Fibroblast of lung (primary cell): ENCODE data around the gene NNT. TPM values are rescaled to one million over a fixed set of nuclear protein-coding genes. Genes with fewer than 3 reads are reported as not detected.

ENCODE experiments used
- DNase-seq, 2 donors: peaks; one replicate each; pipeline versions ENCODE4 v3.0.0 to v3.0.0-alpha.2; 2010; ENCODE audit warnings: low read depth in 2 of 2
- H2AFZ ChIP-seq: 2 replicates; pipeline ENCODE4 v1.5.1; 2012; ENCODE audit warnings: low read length, control low read depth, inconsistent platforms
- H3K27ac ChIP-seq: 2 replicates; pipeline ENCODE4 v1.5.1; 2011; ENCODE audit warnings: low read length, control low read depth; ENCODE audit not compliant: insufficient read depth
- H3K27me3 ChIP-seq: 2 replicates; pipeline ENCODE4 v1.5.1; 2011; ENCODE audit warnings: mild to moderate bottlenecking, low read length; ENCODE audit not compliant: control insufficient read depth, insufficient read depth
- H3K36me3 ChIP-seq: 2 replicates; pipeline ENCODE4 v1.5.1; 2011; ENCODE audit warnings: low read length; ENCODE audit not compliant: control insufficient read depth, insufficient read depth
- H3K4me1 ChIP-seq: 2 replicates; pipeline ENCODE4 v1.5.1; 2011; ENCODE audit warnings: low read length; ENCODE audit not compliant: control insufficient read depth, insufficient read depth; ENCODE audit errors: extremely low read depth
- H3K4me2 ChIP-seq: 2 replicates; pipeline ENCODE4 v1.5.1; 2011; ENCODE audit warnings: low read length, control low read depth; ENCODE audit not compliant: insufficient read depth; ENCODE audit errors: extremely low read depth
- H3K4me3 ChIP-seq, 4 experiments: fragments of 200-600 bp in 1 of 4; sonication (generic) in 1 of 4; replicated peaks in 1 of 4; 2 replicates each; pipeline ENCODE4 v1.5.1; 2011 to 2016; ENCODE audit warnings: low read length in 4 of 4, low read depth in 3 of 4, mild to moderate bottlenecking in 3 of 4, control low read depth in 2 of 4, inconsistent platforms in 1 of 4, mixed read lengths in 1 of 4; ENCODE audit not compliant: insufficient read depth in 1 of 4; ENCODE audit errors: control extremely low read depth in 1 of 4
- H3K79me2 ChIP-seq: 2 replicates; pipeline ENCODE4 v1.5.1; 2012; ENCODE audit warnings: mild to moderate bottlenecking, low read length, inconsistent platforms; ENCODE audit not compliant: control insufficient read depth, insufficient read depth
- H3K9ac ChIP-seq: 2 replicates; pipeline ENCODE4 v1.5.1; 2011; ENCODE audit warnings: mild to moderate bottlenecking, low read length, control low read depth; ENCODE audit not compliant: insufficient read depth
- H3K9me3 ChIP-seq: 2 replicates; pipeline ENCODE4 v1.5.1; 2012; ENCODE audit warnings: low read depth, low read length; ENCODE audit not compliant: control insufficient read depth, insufficient read depth
- H4K20me1 ChIP-seq: 2 replicates; pipeline ENCODE4 v1.5.1; 2011; ENCODE audit warnings: low read length; ENCODE audit not compliant: control insufficient read depth, insufficient read depth; ENCODE audit errors: extremely low read depth
- CTCF ChIP-seq, 2 donors: IDR thresholded peaks in 1 of 2; conservative IDR thresholded peaks in 1 of 2; 1 replicate in 1 of 2; 2 replicates in 1 of 2; pipeline ENCODE4 v1.5.1; 2011 to 2012; ENCODE audit warnings: low read length in 2 of 2, control low read depth in 1 of 2, inconsistent platforms in 1 of 2, low read depth in 1 of 2, mild to moderate bottlenecking in 1 of 2
- EZH2 ChIP-seq: IDR thresholded peaks from 2 replicates; pipeline ENCODE4 v1.5.1; 2012; ENCODE audit warnings: low read length, control low read depth, mild to moderate bottlenecking; ENCODE audit errors: missing control alignments
- polyA plus RNA-seq, 2 donors: library from polyadenylated mRNA; depleted of rRNA in 1 of 2; stranded (reverse) in 1 of 2; unstranded in 1 of 2; fragments of >200 nt; gene quantifications; 2 replicates each; pipeline ENCODE4 v1.2.1, GENCODE V29; 2011 to 2012; ENCODE audit warnings: missing spikeins in 1 of 2
- total RNA-seq: library from RNA; depleted of rRNA; stranded (reverse); fragments of >200 nt; gene quantifications from 2 replicates; pipeline ENCODE4 v1.2.1, GENCODE V29; 2014

Gene NNT
- total and polyA plus RNA-seq, 2 donors (not counting 1 experiment from before 2014, with no cell fraction given), result 65.7 to 115 TPM

GRCh38 chr5:43728581-43728980 lies 125.6 kb downstream of the NNT start:
- no peaks in the 10 kb centered on the region for H3K4me1 ChIP-seq
- no peak overlapping the region for H3K4me3 ChIP-seq
- no peak for DNase-seq
- no peaks in the 10 kb centered on the region for H3K79me2 ChIP-seq
- no peaks in the 10 kb centered on the region for H4K20me1 ChIP-seq
- H3K27ac ChIP-seq, result no peak overlapping the region
- no peaks in the 10 kb centered on the region for H3K9me3 ChIP-seq
- H3K36me3 ChIP-seq, result no peaks in the 10 kb centered on the region
- no peaks in the 10 kb centered on the region for H3K27me3 ChIP-seq
- no peak overlapping the region for H3K4me2 ChIP-seq
- no peak overlapping the region for H2AFZ ChIP-seq
- H3K9ac ChIP-seq, result no peak overlapping the region
- TF ChIP-seq EZH2 (no peak), CTCF (conservative IDR thresholded peaks at IDR 0.05 in 1 of 2, IDR thresholded peaks at IDR 0.05 in 1 of 2; ENCODE audit: low read depth in 1 of 2, low read length in 2 of 2) (no peak)

- Histone ChIP-seq H3K27me3 (no peaks in the 10 kb centered on the region), H3K4me1 (no peaks in the 10 kb centered on the region), H3K27ac (no peak overlapping the region), H3K36me3 (no peaks in the 10 kb centered on the region), H3K9ac (no peak overlapping the region), H4K20me1 (no peaks in the 10 kb centered on the region), H3K4me3 (no peak overlapping the region), H3K4me2 (no peak overlapping the region), H3K9me3 (no peaks in the 10 kb centered on the region), H3K79me2 (no peaks in the 10 kb centered on the region), H2AFZ (no peak overlapping the region)
- peak; percentile 10 to 80 for DNase-seq
- no peak for TF ChIP-seq EZH2
- TF ChIP-seq CTCF (conservative IDR thresholded peaks at IDR 0.05 in 1 of 2, IDR thresholded peaks at IDR 0.05 in 1 of 2; ENCODE audit: low read depth in 1 of 2, low read length in 2 of 2), result peak in 1 of 2 donors; percentile 39
Observed at GRCh38 chr5:43729846-43730478, 127.0 kb downstream of the NNT start.

- no peak overlapping the region for H3K27ac ChIP-seq
- no peaks in the 10 kb centered on the region for H3K79me2 ChIP-seq
- TF ChIP-seq CTCF (conservative IDR thresholded peaks at IDR 0.05 in 1 of 2, IDR thresholded peaks at IDR 0.05 in 1 of 2; ENCODE audit: low read depth in 1 of 2, low read length in 2 of 2) (no peak), EZH2 (no peak)
- no peak overlapping the region for H3K9ac ChIP-seq
- no peaks in the 10 kb centered on the region for H3K4me1 ChIP-seq
- DNase-seq, result peak in 1 of 2 donors; percentile 27
- H3K4me3 ChIP-seq, result no peak overlapping the region
- H3K36me3 ChIP-seq, result no peaks in the 10 kb centered on the region
- no peak overlapping the region for H3K4me2 ChIP-seq
- no peaks in the 10 kb centered on the region for H3K9me3 ChIP-seq
- H3K27me3 ChIP-seq, result no peaks in the 10 kb centered on the region
- H2AFZ ChIP-seq, result no peak overlapping the region
- H4K20me1 ChIP-seq, result no peaks in the 10 kb centered on the region
Observed at GRCh38 chr5:43730832-43731342, 127.9 kb downstream of the NNT start.
